Kidney (tissue), 14 donors: ENCODE measurements around the gene TSHZ2. TPM values are rescaled to one million over a fixed set of nuclear protein-coding genes. Genes with fewer than 3 reads are reported as not detected.
A peak's percentile ranks its signal among the peaks of the same experiment; 100 is the strongest.

Experiments
- DNase-seq, 5 donors: peaks; one replicate each; pipeline ENCODE4 v3.0.0-alpha.2; 2013 to 2020
- FAIRE-seq: peaks from 2 replicates; lab custom pipeline; 2012; peaks lifted over from hg19 to GRCh38; lab: Jason Lieb, UNC
- H3K27ac ChIP-seq, 2 donors: one replicate each; pipeline ENCODE4 v1.7.0; 2013; ENCODE audit warnings: low read depth in 2 of 2, low read length in 2 of 2, inconsistent platforms in 1 of 2
- H3K27me3 ChIP-seq: one replicate; pipeline ENCODE4 v1.7.1; 2013; ENCODE audit warnings: low read length, inconsistent platforms; ENCODE audit not compliant: control insufficient read depth, insufficient read depth
- H3K36me3 ChIP-seq, 3 donors: one replicate each; pipeline versions ENCODE4 v1.7.0 to v1.7.1; 2013; ENCODE audit warnings: low read length in 3 of 3, control low read depth in 1 of 3, inconsistent platforms in 1 of 3; ENCODE audit not compliant: insufficient read depth in 3 of 3, control insufficient read depth in 2 of 3
- H3K4me1 ChIP-seq, 3 donors: one replicate each; pipeline versions ENCODE4 v1.7.0 to v1.7.1; 2013; ENCODE audit warnings: low read length in 3 of 3, inconsistent platforms in 1 of 3, low read depth in 1 of 3; ENCODE audit not compliant: control insufficient read depth in 2 of 3, insufficient read depth in 2 of 3
- H3K4me3 ChIP-seq, 3 donors: one replicate each; pipeline versions ENCODE4 v1.7.0 to v1.8.1; 2013; ENCODE audit warnings: low read length in 3 of 3, control low read depth in 1 of 3, inconsistent platforms in 1 of 3
- H3K9ac ChIP-seq, 3 donors: one replicate each; pipeline versions ENCODE4 v1.7.0 to v1.7.1; 2013; ENCODE audit warnings: low read length in 3 of 3, control low read depth in 1 of 3, inconsistent platforms in 1 of 3
- H3K9me3 ChIP-seq, 3 donors: one replicate each; pipeline versions ENCODE4 v1.7.0 to v1.7.1; 2013; ENCODE audit warnings: low read length in 3 of 3, control low read depth in 1 of 3, inconsistent platforms in 1 of 3; ENCODE audit not compliant: control insufficient read depth in 2 of 3, insufficient read depth in 1 of 3
- CTCF ChIP-seq: IDR thresholded peaks from 3 replicates; pipeline ENCODE4 v1.5.1; 2012; ENCODE audit warnings: mild to moderate bottlenecking, moderate library complexity, borderline replicate concordance; ENCODE audit not compliant: insufficient read depth; ENCODE audit errors: extremely low read depth
- intact Hi-C: fragments of 100-400 bp; cut with DNase I; formaldehyde crosslinking; loops from one replicate; pipeline ENCODE4 v1.11.1; 2022
- polyA plus RNA-seq: library from polyadenylated mRNA; stranded (reverse); fragments of 350-450 nt; fragmentation: Illumina TruSeq; extraction: RNeasy Lipid Tissue Mini Kit (QIAGEN cat#74804); gene quantifications from one replicate; pipeline ENCODE4 v1.2.3, GENCODE V29; 2014; ENCODE audit warnings: low read depth, low replicate concordance; ENCODE audit not compliant: insufficient read depth
- total RNA-seq: library from RNA; stranded (reverse); fragmentation: NEBNext Ultra II Directional; extraction: Animal tissue kit (Norgen Biotek cat#: 25700); gene quantifications from one replicate; pipeline ENCODE4 v1.2.1, GENCODE V29; 2021
- donor health status: control.
- donor health status: control.
- donor health status: control.
- donor health status: control.
- donor health status: control.
- donor health status: DM: yes; HTN: yes; CAD: no.
- donor health status: Normal renal cell carcinoma (clear cell type).

The TSHZ2 gene
- total and polyA plus RNA-seq, 2 donors from 2014 or later: 0.86 to 15.5 TPM

GRCh38 chr20:53262365-53262764 lies 290.2 kb downstream of the TSHZ2 start:
- no peaks in the 10 kb centered on the region for H3K36me3 ChIP-seq
- H3K9me3 ChIP-seq: no peaks in the 10 kb centered on the region
- intact Hi-C loops: no loop called here
- no peak overlapping the region for H3K27ac ChIP-seq
- no peaks in the 10 kb centered on the region for H3K4me1 ChIP-seq
- H3K9ac ChIP-seq: no peak overlapping the region
- DNase-seq (peak in 2 of 5 donors; percentile 38 to 40), FAIRE-seq (no peak)
- no peaks in the 10 kb centered on the region for H3K27me3 ChIP-seq
- no peak for TF ChIP-seq CTCF
- H3K4me3 ChIP-seq: no peak overlapping the region

DNA sequence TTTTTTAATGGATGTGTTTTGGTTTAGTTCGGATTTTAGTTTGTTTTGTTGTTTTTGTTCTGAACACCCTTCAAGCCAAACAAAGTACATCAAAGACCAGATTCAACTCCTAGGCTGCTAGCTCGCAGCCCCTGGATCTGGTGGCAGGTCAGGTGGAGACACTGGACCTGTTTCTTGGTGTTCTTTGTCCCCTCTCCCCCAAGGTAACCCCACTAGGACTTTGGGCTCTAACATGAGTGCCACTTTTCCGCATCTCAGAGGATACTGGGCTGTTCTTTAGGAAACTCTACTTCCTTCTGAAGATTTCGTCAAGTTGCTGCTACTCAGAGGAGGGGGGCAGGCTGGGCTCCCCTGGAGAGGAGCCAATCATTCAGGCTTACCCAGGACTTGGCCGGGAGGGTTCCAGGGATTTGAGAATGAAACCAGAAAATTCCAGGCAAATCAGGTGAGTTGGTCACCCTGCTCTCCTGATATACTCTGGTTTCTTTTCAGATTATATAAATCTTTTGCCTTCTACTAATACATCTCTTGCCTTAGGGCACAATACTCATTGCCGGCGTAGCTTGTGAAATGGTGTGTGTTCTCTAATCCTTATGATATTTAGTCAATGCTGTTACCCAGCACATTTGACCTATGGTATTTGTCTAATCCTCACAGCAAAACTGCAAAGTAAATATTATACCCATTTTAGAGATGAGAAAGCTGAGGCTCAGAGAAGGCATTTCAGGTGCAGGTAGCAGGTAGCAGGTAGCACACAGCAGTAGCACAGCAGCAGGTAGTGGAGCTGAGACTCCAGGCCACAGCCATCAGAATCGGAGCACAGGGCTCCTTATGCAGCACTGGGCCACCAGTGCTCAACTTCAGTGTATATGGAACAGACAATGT lies 291.6 kb downstream of the TSHZ2 start:
- FAIRE-seq (no peak), DNase-seq (no peak)
- Histone ChIP-seq H3K36me3 (no peaks in the 10 kb centered on the region), H3K9ac (no peak overlapping the region), H3K27ac (no peak overlapping the region), H3K9me3 (no peaks in the 10 kb centered on the region), H3K4me1 (no peaks in the 10 kb centered on the region), H3K27me3 (no peaks in the 10 kb centered on the region), H3K4me3 (no peak overlapping the region)
- intact Hi-C loops: no loop called here
- TF ChIP-seq CTCF: no peak

DNA sequence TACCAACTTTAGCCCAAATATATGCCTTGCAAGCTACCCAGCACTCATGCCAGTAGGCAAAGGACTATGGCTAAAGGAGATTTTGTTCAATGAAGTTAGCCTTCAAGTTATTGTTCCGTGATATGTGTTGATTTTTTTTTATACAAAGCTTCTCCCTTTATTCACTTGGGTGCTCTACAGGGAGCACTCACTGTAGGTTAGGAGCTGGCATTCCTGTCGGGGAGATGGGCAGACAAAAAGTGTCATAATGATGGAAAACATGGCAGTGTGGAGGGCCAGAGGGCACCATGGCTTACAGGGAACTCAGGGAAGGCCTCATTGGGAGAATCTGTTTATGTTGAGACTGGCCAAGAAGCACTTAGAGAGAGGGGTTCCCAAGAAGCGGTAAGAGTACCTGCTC lies 292.4 kb downstream of the TSHZ2 start:
- TF ChIP-seq CTCF: no peak
- no peaks in the 10 kb centered on the region for H3K27me3 ChIP-seq
- DNase-seq: no peak
- no peak overlapping the region for H3K9ac ChIP-seq
- H3K27ac ChIP-seq: no peak overlapping the region
- no peaks in the 10 kb centered on the region for H3K36me3 ChIP-seq
- H3K4me3 ChIP-seq: no peak overlapping the region
- intact Hi-C loops: no loop called here
- H3K4me1 ChIP-seq: no peaks in the 10 kb centered on the region
- no peaks in the 10 kb centered on the region for H3K9me3 ChIP-seq
- FAIRE-seq: no peak
